GM18508 (cell line): ENCODE data around the gene MED13L.

Source experiments
- ATAC-seq: cut with Tn5 transposase; IDR thresholded peaks from one replicate; pipeline ENCODE4 v1.9.1; 2021; ENCODE audit warnings: moderate number of reproducible peaks; ENCODE audit not compliant: insufficient read depth, unreplicated experiment

MED13L gene

DNA sequence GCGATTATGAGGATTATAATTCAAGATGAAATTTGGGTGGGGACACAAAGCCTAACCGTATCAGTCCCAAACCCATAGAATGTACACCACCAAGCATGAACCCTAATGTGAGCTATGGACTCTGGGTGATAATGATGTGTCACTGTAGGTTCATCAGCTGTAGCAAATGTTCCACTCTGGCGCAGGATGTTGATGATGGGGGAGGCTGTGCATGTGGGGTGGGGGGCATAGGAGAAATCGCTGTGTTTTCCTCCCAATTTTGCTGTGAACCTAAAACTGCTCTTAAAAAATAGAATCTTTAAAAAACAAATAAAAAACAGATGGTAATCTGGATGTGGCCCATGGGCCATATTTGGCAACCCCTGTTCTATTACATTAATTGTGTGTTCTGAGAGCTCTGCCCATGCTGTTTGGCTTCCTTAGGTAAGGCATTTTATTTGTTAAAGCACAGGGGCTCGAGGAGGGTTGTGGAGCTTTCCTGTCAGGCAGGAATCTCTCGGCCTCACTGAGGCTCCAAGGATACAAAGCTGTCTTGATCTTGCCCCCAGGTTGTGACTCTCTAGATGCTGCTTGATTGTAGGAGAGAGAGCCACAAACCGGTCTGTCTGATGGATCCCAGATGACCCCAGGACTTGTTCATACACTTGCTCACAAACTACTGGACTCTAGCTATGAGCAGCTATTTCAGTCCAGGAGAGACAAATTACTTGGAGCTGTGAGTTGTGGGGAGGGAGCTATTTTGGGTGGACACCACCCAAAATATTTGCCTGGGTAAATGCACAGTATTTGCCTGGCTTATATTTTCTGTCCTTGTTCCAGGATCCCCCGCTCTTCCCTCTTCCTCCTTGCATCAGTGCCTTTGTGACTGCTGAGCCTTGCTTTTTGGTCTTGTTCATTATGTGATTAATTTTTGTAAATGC, 340.2 kb downstream of the MED13L start:
- no peak for ATAC-seq

- no peak for ATAC-seq
Measured at GRCh38 chr12:115934877-115935276, 342.6 kb downstream of the MED13L start.

DNA sequence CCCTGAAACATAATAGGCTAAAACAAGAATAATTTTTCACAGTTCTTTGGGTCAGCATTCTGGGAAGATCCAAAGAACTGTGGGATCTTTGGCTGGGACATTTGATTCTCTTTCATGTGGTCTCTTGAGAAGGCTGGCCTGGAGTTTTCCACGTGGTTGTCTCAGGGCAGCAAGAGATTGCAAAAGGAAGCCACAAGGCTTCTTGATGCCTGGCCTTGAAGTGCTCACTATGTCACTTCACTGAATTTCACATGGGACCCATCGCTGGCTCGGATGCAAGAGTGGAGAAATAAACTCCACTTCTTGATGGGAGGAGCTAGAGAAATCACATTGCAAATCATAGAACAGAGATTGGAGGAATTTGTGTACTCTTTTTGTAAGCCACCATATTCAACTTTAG, 343.4 kb downstream of the MED13L start:
- ATAC-seq: no peak

- no peak for ATAC-seq
Measured at GRCh38 chr12:115932066-115932465, 345.4 kb downstream of the MED13L start.

- ATAC-seq: no peak
Measured at GRCh38 chr12:115930336-115930735, 347.2 kb downstream of the MED13L start.

GRCh38 chr12:115926037-115926670, 351.3 kb downstream of the MED13L start:
- ATAC-seq: no peak

DNA sequence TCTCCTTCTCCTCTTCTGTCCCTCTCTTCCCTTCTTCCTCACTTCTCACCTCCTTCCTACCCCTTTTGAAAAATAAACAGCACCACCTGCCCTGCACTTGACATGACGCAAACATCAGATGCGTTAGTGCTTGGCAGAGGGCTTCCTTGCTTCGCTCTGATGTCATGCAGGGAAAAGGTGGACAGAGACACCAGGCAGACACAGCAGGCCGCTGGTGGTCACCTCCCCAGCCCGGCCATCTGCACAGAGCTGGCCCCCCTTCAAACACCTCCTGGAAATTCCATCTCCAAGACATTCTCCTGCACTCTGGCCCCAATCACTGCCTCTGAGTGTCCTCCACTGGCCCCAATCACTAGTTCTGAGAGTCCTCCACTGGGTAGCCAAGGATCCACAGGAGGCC, 353.6 kb downstream of the MED13L start:
- no peak for ATAC-seq

- ATAC-seq: no peak
Measured at GRCh38 chr12:115922952-115923564, 354.4 kb downstream of the MED13L start.

DNA sequence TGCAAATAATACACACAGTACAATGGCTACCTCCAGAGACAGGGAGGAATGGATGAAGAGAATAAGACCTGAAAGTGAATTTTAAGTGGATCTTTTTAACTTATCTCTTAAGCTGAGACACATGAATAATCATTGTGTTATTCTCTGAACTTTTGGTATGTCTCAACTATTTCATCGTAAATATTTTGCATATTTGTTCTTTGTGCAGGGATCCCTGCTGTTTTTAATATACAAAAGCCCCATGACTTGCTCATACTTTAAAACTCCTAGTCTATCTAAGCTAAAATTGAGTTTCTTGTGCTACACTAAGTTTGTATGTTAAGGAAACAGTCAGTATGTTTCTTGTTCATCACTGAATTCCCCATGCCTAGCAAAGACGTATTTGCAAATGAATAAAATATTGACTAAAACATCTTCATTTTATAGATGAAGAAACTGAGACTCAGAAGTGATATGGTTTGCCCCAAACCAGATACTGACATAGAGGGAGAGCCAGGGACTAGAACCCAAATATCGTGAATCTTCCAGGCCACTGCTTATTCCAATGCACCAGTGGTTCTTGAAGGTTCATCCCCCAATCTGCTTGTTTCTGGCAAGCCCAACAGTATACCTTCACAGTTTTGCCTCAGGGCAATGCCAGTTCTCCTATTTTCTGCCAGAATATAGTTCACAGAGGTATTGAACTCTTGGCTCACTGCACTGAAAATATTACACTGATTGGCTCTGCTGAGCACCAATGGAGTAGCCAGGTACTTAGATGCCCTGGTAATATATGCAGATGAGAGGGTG, 356.9 kb downstream of the MED13L start:
- no peak for ATAC-seq

GRCh38 chr12:115918763-115919162, 358.7 kb downstream of the MED13L start:
- no peak for ATAC-seq

GRCh38 chr12:115916910-115917668, 360.4 kb downstream of the MED13L start:
- no peak for ATAC-seq

DNA sequence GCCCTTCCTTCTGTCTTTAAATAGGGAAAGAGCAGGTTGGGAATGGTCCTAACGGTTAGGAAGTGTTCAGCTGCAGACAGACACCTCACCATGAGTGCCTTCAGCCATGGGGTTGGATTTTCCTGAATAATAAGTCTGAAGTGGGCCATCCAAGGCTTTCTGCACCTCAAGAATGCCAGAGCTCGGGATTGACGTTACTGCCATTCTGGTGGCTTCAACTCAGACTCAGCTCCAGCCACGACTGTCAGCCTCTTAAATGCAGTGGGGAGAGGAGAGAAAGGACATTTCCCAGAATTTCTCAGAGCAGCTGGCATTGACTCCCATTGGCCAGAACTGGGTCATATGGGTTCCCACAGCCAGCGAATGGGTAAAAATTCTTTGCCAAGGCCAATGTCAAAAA, 363.4 kb downstream of the MED13L start:
- ATAC-seq: no peak

GRCh38 chr12:115912440-115912839, 365.1 kb downstream of the MED13L start:
- ATAC-seq: no peak

DNA sequence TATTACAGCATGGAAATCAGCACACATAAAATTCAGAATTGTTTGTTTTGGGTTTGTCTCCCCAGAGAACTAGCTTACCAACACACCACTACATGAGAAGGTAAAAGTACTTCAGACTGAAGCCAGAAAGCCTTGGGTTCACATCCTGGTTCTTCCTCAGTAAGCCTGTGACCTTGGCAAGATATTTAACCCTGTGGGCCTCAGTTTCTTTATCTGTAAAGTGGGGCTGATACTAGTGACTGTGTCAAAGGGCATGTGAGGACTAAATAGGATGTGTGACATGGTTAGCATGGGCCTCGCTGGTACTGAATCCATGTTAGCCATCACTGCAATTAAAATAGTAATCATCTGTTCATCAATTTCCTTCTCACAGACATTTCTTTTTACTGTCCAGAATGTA, 366.1 kb downstream of the MED13L start:
- ATAC-seq: no peak

DNA sequence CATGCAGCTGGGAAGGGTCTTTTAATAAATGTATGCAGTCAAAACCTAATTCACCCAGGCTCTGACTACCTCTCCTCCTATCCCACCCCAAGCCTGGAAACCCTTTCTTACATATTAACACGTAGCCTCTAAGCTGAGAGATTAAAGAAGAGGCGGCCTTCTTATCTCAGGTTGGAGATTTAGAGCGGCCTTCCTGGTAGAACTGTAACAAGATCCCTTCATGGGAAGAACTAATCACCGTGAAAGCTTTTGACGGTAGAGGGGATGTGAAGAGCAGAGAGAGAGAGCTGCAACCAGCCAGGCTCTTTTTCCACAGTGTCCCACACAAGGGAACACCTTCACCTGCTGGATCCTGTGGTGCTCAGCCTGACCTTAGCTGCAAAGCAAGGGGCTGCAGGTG, 367.4 kb downstream of the MED13L start:
- ATAC-seq: no peak
